Measurements from ENCODE around the gene OR4D11.

- TF ChIP-seq CTCF (IDR thresholded peaks at IDR 0.05) (no peak), POLR2A (IDR thresholded peaks at IDR 0.05) (no peak)
Measured at GRCh38 chr11:59459916-59460315, 43.5 kb upstream of the OR4D11 start.
